ENCODE data around the gene PDE5A.
A peak's percentile ranks its signal among the peaks of the same experiment; 100 is the strongest.

Gene PDE5A

DNA sequence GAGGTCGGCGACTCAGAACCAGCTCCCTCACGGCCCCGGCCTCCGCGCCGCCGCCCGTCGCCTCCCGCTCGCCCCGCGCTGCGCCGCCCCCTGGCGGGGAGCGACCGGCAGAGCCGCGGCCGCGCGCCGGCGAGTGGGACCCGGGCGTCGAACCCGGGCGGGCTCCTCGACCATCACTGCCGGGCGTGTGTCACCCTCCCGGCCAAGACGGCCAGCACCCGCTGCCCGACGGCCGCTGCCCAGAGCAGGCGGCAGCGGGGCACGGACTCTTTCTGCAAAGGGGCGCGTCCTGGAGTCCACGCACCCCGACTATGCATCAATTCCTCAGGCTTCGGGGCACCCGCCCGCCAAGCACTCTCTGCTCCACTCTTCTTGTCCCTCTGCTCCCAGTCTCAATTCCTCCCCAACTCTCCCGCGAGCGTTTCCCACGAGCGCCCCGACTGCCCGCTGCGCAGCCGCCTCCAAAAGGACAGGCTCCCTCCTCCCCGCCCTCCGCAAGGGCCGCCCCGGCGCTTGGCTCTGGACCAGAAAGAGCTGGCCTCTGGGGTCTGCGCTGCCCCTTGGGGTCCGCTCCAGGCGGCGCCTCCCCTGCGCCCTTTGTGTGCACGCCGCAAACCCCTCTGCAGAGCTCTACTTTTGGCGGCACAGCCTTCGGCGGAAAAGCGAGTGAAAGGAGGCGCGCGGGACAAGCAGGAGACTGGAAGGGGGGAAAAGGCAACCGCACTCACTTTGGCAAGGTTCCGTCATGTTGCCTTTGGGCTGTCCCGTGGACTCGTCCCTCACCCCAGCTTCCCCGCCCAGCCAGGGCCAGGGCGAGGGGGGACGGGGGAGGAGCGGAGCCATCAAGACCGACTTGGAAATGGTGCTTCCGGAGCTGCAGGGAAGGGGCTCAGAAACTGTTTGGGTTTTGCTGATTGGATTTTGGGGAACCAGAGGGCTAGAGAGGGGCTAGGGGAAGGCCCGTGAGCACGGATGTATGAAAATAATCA, 1.0 kb downstream of the PDE5A start:
- DNase-seq (ENCODE audit: low read depth) = peak; percentile 34
- no peak; the same call in none of the 2 replicates for TF ChIP-seq CTCF (conservative IDR thresholded peaks at IDR 0.05; ENCODE audit: low read length)
- H3K4me3 ChIP-seq (ENCODE audit: low read length) = peak overlapping the region; percentile 74

DNA sequence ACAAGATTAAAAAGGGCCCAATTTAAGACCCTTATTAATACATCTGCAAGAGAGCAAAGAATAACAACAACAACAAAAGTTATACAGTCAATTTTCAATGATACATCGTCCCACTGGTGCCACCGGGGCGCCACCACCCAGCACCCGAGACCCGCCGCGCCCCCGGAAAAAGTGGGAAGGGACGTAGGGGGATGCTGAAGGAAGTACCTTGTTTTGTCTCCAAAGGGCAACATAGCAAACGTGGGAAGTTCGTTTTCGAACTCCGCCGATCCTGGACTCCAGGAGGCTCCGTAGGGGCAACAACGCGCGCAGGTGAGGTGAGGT, 1.7 kb downstream of the PDE5A start:
- peak overlapping the region; percentile 74 for H3K4me3 ChIP-seq (ENCODE audit: low read length)
- DNase-seq (ENCODE audit: low read depth) = no peak
- TF ChIP-seq CTCF (conservative IDR thresholded peaks at IDR 0.05; ENCODE audit: low read length) = no peak

DNA sequence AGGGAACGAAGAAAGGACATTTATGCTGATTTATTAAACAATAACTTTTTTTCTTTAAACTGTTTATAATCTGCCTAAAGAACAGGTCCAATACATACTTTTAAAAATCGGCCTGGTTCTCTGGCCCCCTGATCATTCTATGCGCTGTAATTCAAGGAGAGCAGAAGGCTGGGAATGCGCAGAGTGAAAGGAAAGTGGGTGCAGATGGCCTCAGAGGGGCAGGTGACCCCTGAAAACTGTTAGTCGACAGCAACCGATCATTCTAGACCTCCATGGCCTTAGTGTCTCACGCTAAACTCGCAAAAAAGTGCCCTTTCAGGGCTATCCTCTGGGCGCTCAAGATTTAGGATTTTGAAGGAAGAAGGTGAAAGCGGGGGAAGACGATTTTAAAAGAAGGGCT, 2.2 kb downstream of the PDE5A start:
- H3K4me3 ChIP-seq (ENCODE audit: low read length) = peak overlapping the region; percentile 74
- TF ChIP-seq CTCF (conservative IDR thresholded peaks at IDR 0.05; ENCODE audit: low read length) = no peak
- DNase-seq (ENCODE audit: low read depth) = no peak

DNA sequence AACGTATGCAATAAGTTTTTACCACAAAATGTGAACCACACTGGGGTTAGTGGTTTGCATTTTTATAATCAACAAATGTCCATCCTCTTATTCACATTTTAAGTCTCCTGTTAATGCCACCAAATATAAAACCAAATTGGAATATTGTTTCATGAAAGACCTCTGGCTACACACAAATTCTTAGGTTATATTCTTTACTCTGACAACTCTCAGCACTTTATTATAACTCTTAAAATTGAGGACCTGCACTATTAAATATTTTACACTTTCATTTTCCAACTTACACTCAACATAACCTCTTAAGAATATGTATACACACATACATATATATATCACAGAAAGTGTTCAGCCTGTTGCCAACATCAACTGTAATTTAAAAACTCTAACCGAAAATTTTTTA, 2.8 kb downstream of the PDE5A start:
- no peak for DNase-seq (ENCODE audit: low read depth)
- no peak for TF ChIP-seq CTCF (conservative IDR thresholded peaks at IDR 0.05; ENCODE audit: low read length)
- no peak overlapping the region for H3K4me3 ChIP-seq (ENCODE audit: low read length)

DNA sequence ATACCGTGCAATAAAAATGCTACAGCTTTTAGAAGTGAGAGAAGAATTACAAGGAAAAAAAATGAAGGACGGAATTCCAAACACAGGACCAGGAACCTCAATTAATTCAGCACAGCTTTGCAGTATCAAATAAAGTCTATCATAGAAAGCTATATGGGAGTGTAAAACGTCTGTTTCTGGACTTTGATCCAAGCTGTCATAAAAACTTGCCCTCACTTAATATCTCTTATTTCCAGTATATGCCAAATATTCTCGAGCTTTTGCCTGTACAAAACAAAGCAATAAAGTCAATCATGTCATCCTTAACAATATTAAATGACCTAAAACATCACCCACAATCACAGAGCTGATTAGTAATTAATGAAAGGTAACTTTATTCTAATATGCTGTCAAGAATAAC, 4.2 kb downstream of the PDE5A start:
- no peak for DNase-seq (ENCODE audit: low read depth)
- TF ChIP-seq CTCF (conservative IDR thresholded peaks at IDR 0.05; ENCODE audit: low read length) = no peak
- H3K4me3 ChIP-seq (ENCODE audit: low read length) = no peak overlapping the region

DNA sequence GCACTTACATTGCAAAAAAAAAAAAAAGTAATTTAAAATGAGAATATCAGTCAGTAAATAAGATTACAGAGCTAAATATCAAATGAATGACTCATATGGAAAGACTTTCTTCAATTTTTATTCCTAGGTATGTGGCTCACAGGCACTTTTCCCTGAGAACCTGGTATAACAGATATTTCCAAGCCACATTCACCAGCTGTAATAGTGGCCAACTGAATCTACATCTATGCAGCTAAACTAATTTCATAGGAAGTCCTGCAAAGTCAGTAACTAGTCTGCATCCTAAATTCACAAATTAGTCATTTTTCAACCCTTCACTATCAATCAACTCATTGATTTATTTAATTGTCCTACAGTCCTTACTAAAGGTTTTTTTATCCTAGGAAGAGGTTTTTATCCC, 5.6 kb downstream of the PDE5A start:
- H3K4me3 ChIP-seq (ENCODE audit: low read length) = no peak overlapping the region
- TF ChIP-seq CTCF (conservative IDR thresholded peaks at IDR 0.05; ENCODE audit: low read length) = no peak

GRCh38 chr4:119615068-119615719, 13.4 kb downstream of the PDE5A start:
- H3K4me3 ChIP-seq (ENCODE audit: low read length) = no peak overlapping the region
- no peak for DNase-seq (ENCODE audit: low read depth)
- no peak for TF ChIP-seq CTCF (conservative IDR thresholded peaks at IDR 0.05; ENCODE audit: low read length)

More for the DNA sequence above, 5.6 kb downstream of the PDE5A start:
- peak; percentile 12 for DNase-seq (ENCODE audit: low read depth)

All from AG10803 (cell line).